ENCODE measurements around the gene SIGLEC10.
"Not testable (repeated sequence)": the region's sequence is repeated elsewhere in the genome, so short reads cannot be mapped to it uniquely, and the experiment has no call there.

Gene SIGLEC10

DNA sequence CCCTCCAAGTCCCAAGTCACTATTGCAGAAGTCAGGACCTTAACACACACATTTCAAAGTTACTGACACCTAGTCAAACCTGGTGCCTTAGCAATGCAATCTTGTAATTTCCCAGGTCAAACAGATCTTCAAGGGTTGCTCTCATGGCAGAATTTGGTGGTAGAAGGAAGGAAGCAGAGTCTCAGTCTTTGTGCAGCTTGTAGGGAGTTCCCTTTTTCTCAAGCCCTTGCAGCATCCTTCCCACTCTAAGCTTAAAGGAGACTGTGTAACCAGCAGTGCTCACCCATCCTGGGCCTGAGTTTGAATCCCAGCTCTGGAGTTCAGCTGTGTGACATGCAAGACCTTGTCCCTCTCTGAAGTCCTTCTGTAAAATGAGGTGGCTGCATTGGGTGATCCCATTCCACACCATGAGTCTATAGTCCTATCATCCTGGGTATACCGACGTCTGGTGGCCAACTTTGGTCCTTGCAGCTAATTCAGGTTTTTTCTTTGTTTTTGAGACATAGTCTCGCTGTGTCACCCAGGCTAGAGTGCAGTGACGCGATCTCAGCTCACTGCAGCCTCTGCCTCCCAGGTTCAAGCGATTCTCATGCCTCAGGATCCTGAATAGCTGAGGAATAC is 9.8 kb downstream of the SIGLEC10 start:
- Histone ChIP-seq H3K27ac (ENCODE audit: low read length) (no peak overlapping the region), H3K4me3 (ENCODE audit: low read length) (no peak overlapping the region), H3K27me3 (replicated peaks; ENCODE audit: insufficient read depth, low read length) (no peaks in the 10 kb centered on the region), H3K79me2 (ENCODE audit: low read length) (no peaks in the 10 kb centered on the region), H3K9ac (ENCODE audit: low read length) (no peak overlapping the region), H2AFZ (ENCODE audit: low read length) (no peak overlapping the region), H3K36me3 (replicated peaks; ENCODE audit: insufficient read depth, low read length) (no peaks in the 10 kb centered on the region), H3K4me1 (ENCODE audit: low read length) (no peaks in the 10 kb centered on the region), H3K9me3 (replicated peaks; ENCODE audit: insufficient read depth, low read length) (no peaks in the 10 kb centered on the region), H3K4me2 (ENCODE audit: low read depth, low read length) (no peak overlapping the region), H3K9me2 (replicated peaks; ENCODE audit: insufficient read depth, low read length) (no peaks in the 10 kb centered on the region), H3F3A (ENCODE audit: insufficient read depth, low read length) (no peaks in the 10 kb centered on the region), H4K20me1 (ENCODE audit: insufficient read depth, low read length) (no peaks in the 10 kb centered on the region)
- TF ChIP-seq EZH2 (optimal IDR thresholded peaks at IDR 0.05; ENCODE audit: low read depth, low read length) (no peak), EZH2phosphoT487 (IDR thresholded peaks at IDR 0.05; ENCODE audit: low read length) (no peak), CTCF (IDR thresholded peaks at IDR 0.05; ENCODE audit: low read length) (no peak)
- no peak for DNase-seq

GRCh38 chr19:51402117-51402516 is 15.3 kb downstream of the SIGLEC10 start:
- no peaks in the 10 kb centered on the region for H3K9me3 ChIP-seq (replicated peaks; ENCODE audit: insufficient read depth, low read length)
- TF ChIP-seq CTCF (IDR thresholded peaks at IDR 0.05; ENCODE audit: low read length), result no peak
- TF ChIP-seq EZH2phosphoT487 (IDR thresholded peaks at IDR 0.05; ENCODE audit: low read length), result no peak
- no peak for TF ChIP-seq EZH2 (optimal IDR thresholded peaks at IDR 0.05; ENCODE audit: low read depth, low read length)
- no peaks in the 10 kb centered on the region for H3K79me2 ChIP-seq (ENCODE audit: low read length)
- H3F3A ChIP-seq (ENCODE audit: insufficient read depth, low read length), result no peaks in the 10 kb centered on the region
- H3K27me3 ChIP-seq (replicated peaks; ENCODE audit: insufficient read depth, low read length), result no peaks in the 10 kb centered on the region
- H3K4me2 ChIP-seq (ENCODE audit: low read depth, low read length), result no peak overlapping the region
- no peak overlapping the region for H3K4me3 ChIP-seq (ENCODE audit: low read length)
- H3K9me2 ChIP-seq (replicated peaks; ENCODE audit: insufficient read depth, low read length), result no peaks in the 10 kb centered on the region
- no peak overlapping the region for H3K9ac ChIP-seq (ENCODE audit: low read length)
- no peak for DNase-seq
- H3K36me3 ChIP-seq (replicated peaks; ENCODE audit: insufficient read depth, low read length), result no peaks in the 10 kb centered on the region
- no peak overlapping the region for H3K27ac ChIP-seq (ENCODE audit: low read length)
- H4K20me1 ChIP-seq (ENCODE audit: insufficient read depth, low read length), result no peaks in the 10 kb centered on the region
- no peak overlapping the region for H2AFZ ChIP-seq (ENCODE audit: low read length)
- no peaks in the 10 kb centered on the region for H3K4me1 ChIP-seq (ENCODE audit: low read length)

DNA sequence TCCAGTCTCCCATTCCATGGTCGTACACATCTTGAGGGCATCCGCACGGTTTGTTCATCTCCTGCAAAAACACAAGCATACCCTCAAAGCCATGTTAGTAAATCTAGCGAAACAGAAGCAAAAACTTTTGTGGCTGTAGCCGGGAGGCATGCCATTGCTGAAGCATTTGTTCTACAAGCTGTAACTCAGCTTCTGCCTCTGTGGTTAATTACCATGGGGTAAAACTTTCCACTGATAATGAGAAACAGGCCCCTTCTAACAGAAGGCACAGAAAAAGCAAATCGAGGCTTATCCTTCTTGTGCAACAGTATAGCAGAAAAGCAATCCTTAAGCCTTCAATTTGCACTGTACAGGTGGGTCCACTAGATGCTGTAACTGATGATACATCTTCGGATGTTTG is 17.5 kb downstream of the SIGLEC10 start:
- H3K79me2 ChIP-seq (ENCODE audit: low read length); H3K36me3 ChIP-seq (replicated peaks; ENCODE audit: insufficient read depth, low read length); H3K27me3 ChIP-seq (replicated peaks; ENCODE audit: insufficient read depth, low read length); H3F3A ChIP-seq (ENCODE audit: insufficient read depth, low read length); DNase-seq; H3K4me2 ChIP-seq (ENCODE audit: low read depth, low read length); H3K4me1 ChIP-seq (ENCODE audit: low read length); H3K4me3 ChIP-seq (ENCODE audit: low read length); H2AFZ ChIP-seq (ENCODE audit: low read length); H3K9me3 ChIP-seq (replicated peaks; ENCODE audit: insufficient read depth, low read length); H3K9ac ChIP-seq (ENCODE audit: low read length); H3K27ac ChIP-seq (ENCODE audit: low read length); H4K20me1 ChIP-seq (ENCODE audit: insufficient read depth, low read length); H3K9me2 ChIP-seq (replicated peaks; ENCODE audit: insufficient read depth, low read length): not testable (repeated sequence)

DNA sequence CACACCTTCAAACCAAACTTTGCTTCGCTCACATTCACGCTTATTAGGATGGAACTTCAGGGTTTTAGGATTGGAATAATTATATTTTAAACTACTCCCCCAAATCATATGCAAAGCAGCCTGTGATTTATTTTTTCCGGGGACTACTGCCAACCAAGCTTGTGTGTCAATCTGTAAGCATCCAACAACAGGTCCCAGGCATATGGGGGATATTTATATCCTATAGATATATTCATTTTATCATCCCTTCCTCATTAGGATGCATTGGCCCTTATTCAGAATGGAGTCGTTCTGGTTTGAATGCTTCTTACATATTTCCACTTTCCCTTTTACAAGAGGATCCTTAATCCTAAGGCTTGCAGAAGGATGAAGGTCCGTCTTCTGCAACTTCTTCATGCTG is 18.2 kb downstream of the SIGLEC10 start:
- no peak for TF ChIP-seq EZH2 (optimal IDR thresholded peaks at IDR 0.05; ENCODE audit: low read depth, low read length)
- no peak for TF ChIP-seq EZH2phosphoT487 (IDR thresholded peaks at IDR 0.05; ENCODE audit: low read length)
- no peak for TF ChIP-seq CTCF (IDR thresholded peaks at IDR 0.05; ENCODE audit: low read length)

More for the DNA sequence above, 18.2 kb downstream of the SIGLEC10 start:
- H4K20me1 ChIP-seq (ENCODE audit: insufficient read depth, low read length), result no peaks in the 10 kb centered on the region
- H3K4me1 ChIP-seq (ENCODE audit: low read length), result no peaks in the 10 kb centered on the region
- H3F3A ChIP-seq (ENCODE audit: insufficient read depth, low read length), result no peaks in the 10 kb centered on the region
- H3K27ac ChIP-seq (ENCODE audit: low read length), result no peak overlapping the region
- no peaks in the 10 kb centered on the region for H3K9me2 ChIP-seq (replicated peaks; ENCODE audit: insufficient read depth, low read length)
- no peak overlapping the region for H3K4me3 ChIP-seq (ENCODE audit: low read length)
- no peaks in the 10 kb centered on the region for H3K27me3 ChIP-seq (replicated peaks; ENCODE audit: insufficient read depth, low read length)
- no peak overlapping the region for H3K4me2 ChIP-seq (ENCODE audit: low read depth, low read length)
- no peak overlapping the region for H2AFZ ChIP-seq (ENCODE audit: low read length)
- H3K79me2 ChIP-seq (ENCODE audit: low read length), result no peaks in the 10 kb centered on the region
- H3K9me3 ChIP-seq (replicated peaks; ENCODE audit: insufficient read depth, low read length), result no peaks in the 10 kb centered on the region
- H3K9ac ChIP-seq (ENCODE audit: low read length), result no peak overlapping the region
- no peaks in the 10 kb centered on the region for H3K36me3 ChIP-seq (replicated peaks; ENCODE audit: insufficient read depth, low read length)
- DNase-seq, result no peak
